Peyer's patch (tissue), 4 donors: ENCODE data around the gene TP73. TPM values are rescaled to one million over a fixed set of nuclear protein-coding genes. Genes with fewer than 3 reads are reported as not detected.

Experiments used
- DNase-seq, 3 donors: peaks; one replicate each; pipeline ENCODE4 v3.0.0-alpha.2; 2017 to 2019
- H3K27ac ChIP-seq, 4 donors: fragments of 200-600 bp; sonication (generic); one replicate each; pipeline ENCODE4 v1.5.1; 2016 to 2019
- H3K27me3 ChIP-seq, 2 donors: fragments of 200-600 bp; sonication (generic); one replicate each; pipeline ENCODE4 v1.5.1; 2019
- H3K36me3 ChIP-seq, 3 donors: fragments of 200-600 bp; sonication (generic); one replicate each; pipeline ENCODE4 v1.5.1; 2016 to 2019
- H3K4me1 ChIP-seq, 4 donors: fragments of 200-600 bp; sonication (generic); one replicate each; pipeline ENCODE4 v1.5.1; 2016 to 2019
- H3K4me3 ChIP-seq, 4 donors: fragments of 200-600 bp; sonication (generic); 1 replicate in 3 of 4; 2 replicates in 1 of 4; pipeline ENCODE4 v1.5.1; 2016 to 2019; ENCODE audit warnings: mild to moderate bottlenecking in 1 of 4
- H3K9me3 ChIP-seq, 4 donors: fragments of 200-600 bp; sonication (generic); one replicate each; pipeline ENCODE4 v1.5.1; 2016 to 2019; ENCODE audit warnings: mild to moderate bottlenecking in 1 of 4
- CTCF ChIP-seq, 6 experiments: fragments of 450-650 bp in 4 of 6; fragments of 200-600 bp in 2 of 6; sonication (generic) in 1 of 6; IDR thresholded peaks; one replicate each; pipeline ENCODE4 v1.5.1; 2017 to 2019; ENCODE audit warnings: antibody characterized with exemption in 6 of 6, mild to moderate bottlenecking in 3 of 6, moderate library complexity in 1 of 6
- POLR2A ChIP-seq, 2 donors: fragments of 450-650 bp; IDR thresholded peaks; one replicate each; pipeline ENCODE4 v1.5.1; 2017; ENCODE audit warnings: antibody characterized with exemption in 2 of 2, mild to moderate bottlenecking in 2 of 2, moderate library complexity in 2 of 2
- total RNA-seq, 4 donors: library from RNA; depleted of rRNA; stranded (reverse); fragments of >200 nt; gene quantifications; one replicate each; pipeline ENCODE4 v1.1.0, GENCODE V29; 2016

TP73 gene
- total RNA-seq, 4 donors from 2014 or later, result 0.38 TPM; not detected in 3

GRCh38 chr1:3642919-3643675 is 9.2 kb upstream of the TP73 start:
- TF ChIP-seq CTCF (IDR thresholded peaks at IDR 0.05), result no peak
- no peak for TF ChIP-seq POLR2A (IDR thresholded peaks at IDR 0.05)
- Histone ChIP-seq H3K9me3 (no peaks in the 10 kb centered on the region), H3K4me3 (no peak overlapping the region), H3K27ac (no peak overlapping the region), H3K36me3 (peaks cover 0 to 65% (median 0%) of the 10 kb centered on the region in 3 donors), H3K27me3 (no peaks in the 10 kb centered on the region), H3K4me1 (no peaks in the 10 kb centered on the region)
- peak in 1 of 3 donors; percentile 19 for DNase-seq

GRCh38 chr1:3644273-3644672 is 8.0 kb upstream of the TP73 start:
- Histone ChIP-seq H3K27me3 (no peaks in the 10 kb centered on the region), H3K4me1 (peaks cover 0 to 9% (median 2%) of the 10 kb centered on the region in 4 donors), H3K4me3 (no peak overlapping the region), H3K9me3 (no peaks in the 10 kb centered on the region), H3K27ac (no peak overlapping the region), H3K36me3 (peaks cover 0 to 53% (median 0%) of the 10 kb centered on the region in 3 donors)
- TF ChIP-seq CTCF (IDR thresholded peaks at IDR 0.05), result no peak
- no peak for TF ChIP-seq POLR2A (IDR thresholded peaks at IDR 0.05)
- peak in 1 of 3 donors; percentile 6 for DNase-seq

- Histone ChIP-seq H3K4me3 (no peak overlapping the region), H3K36me3 (peaks cover 0 to 43% (median 0%) of the 10 kb centered on the region in 3 donors), H3K9me3 (no peaks in the 10 kb centered on the region), H3K4me1 (peaks cover 0 to 14% (median 4%) of the 10 kb centered on the region in 4 donors), H3K27me3 (no peaks in the 10 kb centered on the region), H3K27ac (no peak overlapping the region)
- TF ChIP-seq CTCF (IDR thresholded peaks at IDR 0.05) (no peak), POLR2A (IDR thresholded peaks at IDR 0.05) (no peak)
- peak in 1 of 3 donors; percentile 9 for DNase-seq
Measured at GRCh38 chr1:3645247-3645646, 7.1 kb upstream of the TP73 start.

GRCh38 chr1:3645666-3646355 is 6.5 kb upstream of the TP73 start:
- Histone ChIP-seq H3K27ac (no peak overlapping the region), H3K9me3 (no peaks in the 10 kb centered on the region), H3K36me3 (peaks cover 0 to 38% (median 0%) of the 10 kb centered on the region in 3 donors), H3K4me3 (no peak overlapping the region), H3K4me1 (peaks cover 0 to 19% (median 8%) of the 10 kb centered on the region in 4 donors), H3K27me3 (peaks cover 0 to 5% of the 10 kb centered on the region in 2 donors)
- no peak for TF ChIP-seq CTCF (IDR thresholded peaks at IDR 0.05)
- TF ChIP-seq POLR2A (IDR thresholded peaks at IDR 0.05), result no peak
- DNase-seq, result peak in 1 of 3 donors; percentile 23

GRCh38 chr1:3646596-3646995 is 5.7 kb upstream of the TP73 start:
- H3K4me1 ChIP-seq, result peaks cover 0 to 27% (median 16%) of the 10 kb centered on the region in 4 donors
- peaks cover 0 to 13% of the 10 kb centered on the region in 2 donors for H3K27me3 ChIP-seq
- TF ChIP-seq CTCF (IDR thresholded peaks at IDR 0.05), result no peak
- TF ChIP-seq POLR2A (IDR thresholded peaks at IDR 0.05), result no peak
- H3K4me3 ChIP-seq, result no peak overlapping the region
- H3K9me3 ChIP-seq, result no peaks in the 10 kb centered on the region
- peaks cover 0 to 32% (median 0%) of the 10 kb centered on the region in 3 donors for H3K36me3 ChIP-seq
- H3K27ac ChIP-seq, result no peak overlapping the region
- peak in 1 of 3 donors; percentile 13 for DNase-seq
